HG03520 (cell line): ENCODE measurements around the gene ZNF385D.
"Not testable (repeated sequence)": the region's sequence is repeated elsewhere in the genome, so short reads cannot be mapped to it uniquely, and the experiment has no call there.

ENCODE experiments used
- ATAC-seq: cut with Tn5 transposase; IDR thresholded peaks from one replicate; pipeline ENCODE4 v1.9.1; 2021; ENCODE audit warnings: mild to moderate bottlenecking, moderate library complexity; ENCODE audit not compliant: unreplicated experiment

ZNF385D gene

DNA sequence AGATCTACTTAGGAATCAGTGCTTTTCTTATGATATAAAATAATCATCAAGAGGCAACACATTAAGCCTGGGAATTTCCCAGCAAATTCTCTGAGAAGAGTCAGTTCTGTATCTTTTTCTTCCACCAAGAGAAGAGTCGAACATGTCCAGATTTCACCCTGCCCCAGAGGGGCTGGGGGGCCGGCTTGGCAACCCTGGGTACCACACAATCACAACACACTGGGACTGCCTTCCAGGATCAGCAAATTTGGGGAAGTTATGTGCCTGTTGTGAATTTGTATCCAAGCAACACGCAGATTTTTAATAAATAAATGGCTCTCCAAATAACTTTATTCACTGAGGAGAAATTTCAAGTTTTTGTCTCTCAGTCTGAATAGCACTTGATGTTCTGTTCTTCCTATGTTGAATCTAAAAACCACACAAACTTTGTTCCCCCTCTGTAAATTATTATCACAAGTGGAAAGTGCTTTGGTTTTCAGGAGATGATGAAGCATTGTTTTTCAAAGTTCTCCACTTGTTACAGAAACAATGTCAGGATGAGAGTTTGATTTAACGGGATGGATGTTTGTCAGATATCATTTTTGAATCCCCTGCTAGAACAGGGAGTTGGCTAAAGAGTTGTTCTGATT is 357.2 kb downstream of the ZNF385D start:
- no peak for ATAC-seq

DNA sequence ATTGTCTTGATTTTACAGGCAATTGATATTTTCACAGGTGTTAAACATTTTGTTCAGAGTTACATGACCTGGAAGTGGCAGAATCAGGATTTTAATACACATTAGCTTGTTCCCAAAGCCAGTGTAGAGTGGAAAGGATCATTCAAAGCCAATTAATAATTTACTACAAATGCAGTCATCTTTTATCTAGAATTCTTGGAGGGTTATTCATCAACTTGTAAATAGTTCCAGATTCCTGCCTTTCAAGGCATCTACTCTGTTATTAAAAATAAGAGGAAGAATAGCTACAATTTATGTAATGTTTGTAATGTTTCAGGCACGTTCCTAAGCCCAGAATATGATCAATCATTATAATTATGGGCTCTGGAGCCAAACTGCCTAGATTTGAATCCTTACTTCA is 358.5 kb downstream of the ZNF385D start:
- no peak for ATAC-seq

DNA sequence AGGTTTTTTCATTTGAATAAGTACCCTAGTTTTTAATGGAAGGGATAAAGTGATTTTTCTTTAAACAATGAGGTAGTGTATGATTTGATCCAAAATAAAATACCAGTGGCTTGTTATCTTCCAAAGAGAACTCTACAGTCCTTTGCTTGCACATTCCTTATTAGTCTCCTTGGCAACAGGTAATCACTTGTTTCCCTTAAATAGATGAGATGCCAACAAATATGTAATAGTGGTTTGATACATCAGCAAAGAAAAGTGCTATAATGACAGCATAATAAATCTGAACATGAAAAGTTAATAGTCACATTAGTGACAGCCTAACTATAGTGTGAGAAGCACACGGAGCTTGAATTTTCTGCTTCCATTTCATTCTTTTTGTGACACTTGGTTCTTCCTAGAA is 360.2 kb downstream of the ZNF385D start:
- ATAC-seq, result no peak

DNA sequence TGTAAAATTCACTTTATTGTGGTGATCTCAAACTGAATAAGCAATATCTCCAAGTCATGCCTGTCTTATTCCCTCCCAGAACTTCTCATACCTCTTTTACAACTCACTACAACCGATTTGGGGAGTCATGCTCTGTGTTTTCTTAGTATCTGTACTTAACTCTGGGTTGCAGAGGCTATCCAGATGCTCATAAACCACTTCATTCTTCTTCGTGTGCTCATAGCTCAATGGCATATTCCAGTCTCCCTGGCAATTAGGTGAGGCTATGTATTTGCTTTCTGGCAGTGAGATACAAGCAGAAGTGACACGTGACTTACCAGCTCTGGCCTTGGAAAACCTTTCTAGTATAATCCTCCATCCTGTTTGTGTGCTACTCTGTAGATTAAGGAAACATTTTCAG is 360.9 kb downstream of the ZNF385D start:
- no peak for ATAC-seq

DNA sequence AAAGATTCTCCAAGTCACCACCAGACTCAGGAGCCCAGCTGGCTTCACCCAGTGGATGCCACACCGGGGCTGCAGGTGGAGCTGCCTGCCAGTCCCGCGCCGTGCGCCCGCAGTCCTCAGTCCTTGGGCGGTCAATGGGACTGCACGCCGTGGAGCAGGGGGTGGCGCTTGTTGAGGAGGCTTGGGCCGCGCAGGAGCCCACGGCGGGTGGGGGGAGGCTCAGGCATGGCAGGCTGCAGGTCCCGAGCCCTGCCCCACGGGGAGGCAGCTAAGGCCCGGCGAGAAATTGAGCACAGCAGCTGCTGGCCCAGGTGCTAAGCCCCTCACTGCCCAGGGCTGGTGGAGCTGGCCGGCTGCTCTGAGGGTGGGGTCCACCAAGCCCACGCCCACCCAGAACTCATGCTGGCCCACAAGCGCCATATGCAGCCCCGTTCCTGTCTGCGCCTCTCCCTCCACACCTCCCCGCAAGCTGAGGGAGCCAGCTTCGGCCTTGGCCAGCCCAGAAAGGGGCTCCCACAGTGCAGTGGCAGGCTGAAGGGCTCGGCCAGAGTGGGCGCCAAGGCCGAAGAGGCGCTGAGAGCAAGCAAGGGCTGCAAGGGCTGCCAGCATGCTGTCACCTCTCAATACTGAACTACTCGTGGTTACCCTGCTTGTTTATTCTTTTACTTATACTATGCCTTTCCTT is 363.7 kb downstream of the ZNF385D start:
- ATAC-seq, result not testable (repeated sequence)

DNA sequence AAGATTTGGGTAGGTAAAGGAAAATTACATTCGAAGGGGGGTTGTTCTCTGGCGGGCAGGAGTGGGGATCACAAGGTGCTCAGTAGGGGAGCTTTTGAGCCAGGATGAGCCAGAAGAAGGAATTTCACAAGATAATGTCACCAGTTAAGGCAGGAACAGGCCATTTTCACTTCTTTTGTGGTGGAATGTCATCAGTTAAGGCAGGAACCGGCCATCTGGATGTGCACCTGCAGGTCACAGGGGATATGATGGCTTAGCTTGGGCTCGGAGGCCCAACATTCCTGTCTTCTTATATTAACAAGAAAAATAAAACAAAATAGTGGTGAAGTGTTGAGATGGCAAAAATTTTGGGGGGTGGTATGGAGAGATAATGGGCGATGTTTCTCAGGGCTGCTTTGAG is 373.0 kb downstream of the ZNF385D start:
- not testable (repeated sequence) for ATAC-seq

DNA sequence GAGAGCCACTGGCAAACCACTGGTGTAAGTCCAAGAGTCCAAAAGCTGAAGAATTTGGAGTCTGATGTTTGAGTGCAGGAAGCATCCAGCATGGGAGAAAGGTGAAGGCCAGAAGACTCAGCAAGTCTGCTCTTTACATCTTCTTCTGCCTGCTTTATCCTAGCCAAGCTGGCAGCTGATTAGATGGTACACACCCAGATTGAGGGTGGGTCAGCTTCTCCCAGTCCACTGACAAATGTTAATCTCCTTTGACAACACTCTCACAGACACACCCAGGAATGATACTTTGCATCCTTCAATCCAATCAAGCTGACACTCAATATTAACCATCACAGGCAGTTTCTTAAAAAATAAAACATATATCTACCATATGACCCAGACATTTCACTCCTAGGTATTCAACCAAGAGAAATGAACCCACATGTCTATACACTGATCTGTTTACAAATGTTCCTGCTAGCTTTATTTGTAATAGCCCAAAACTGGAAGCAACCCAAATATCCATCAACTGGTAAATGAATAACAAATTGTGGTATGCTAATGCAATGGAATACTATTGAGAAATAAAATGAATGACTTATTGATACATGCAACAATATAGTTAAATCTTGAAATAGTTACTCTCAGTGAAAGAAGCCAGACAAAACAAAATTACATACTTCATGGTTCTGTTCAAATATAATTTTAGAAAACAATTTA is 373.8 kb downstream of the ZNF385D start:
- ATAC-seq, result no peak

DNA sequence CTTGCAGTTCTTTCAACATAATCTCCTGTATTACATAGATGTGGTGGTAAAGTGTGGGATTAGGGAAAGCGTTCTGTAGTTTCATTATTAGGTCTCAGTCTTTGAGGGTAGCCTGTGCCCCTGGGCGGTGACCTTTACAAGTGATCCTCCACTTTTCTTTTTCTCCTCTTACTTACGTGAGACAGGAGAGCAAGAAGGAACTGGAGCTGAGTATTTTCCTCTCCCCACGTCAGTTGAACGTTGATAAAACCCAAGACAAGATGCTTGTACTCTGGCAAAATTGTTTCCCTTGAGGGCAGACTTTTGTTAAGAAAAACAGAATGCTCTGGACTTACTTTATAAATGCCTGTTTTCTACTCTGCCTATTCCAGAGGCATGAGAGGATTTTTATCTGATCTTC is 378.7 kb downstream of the ZNF385D start:
- no peak for ATAC-seq
